ENCODE measurements around the gene RNF227.

Gene RNF227

DNA sequence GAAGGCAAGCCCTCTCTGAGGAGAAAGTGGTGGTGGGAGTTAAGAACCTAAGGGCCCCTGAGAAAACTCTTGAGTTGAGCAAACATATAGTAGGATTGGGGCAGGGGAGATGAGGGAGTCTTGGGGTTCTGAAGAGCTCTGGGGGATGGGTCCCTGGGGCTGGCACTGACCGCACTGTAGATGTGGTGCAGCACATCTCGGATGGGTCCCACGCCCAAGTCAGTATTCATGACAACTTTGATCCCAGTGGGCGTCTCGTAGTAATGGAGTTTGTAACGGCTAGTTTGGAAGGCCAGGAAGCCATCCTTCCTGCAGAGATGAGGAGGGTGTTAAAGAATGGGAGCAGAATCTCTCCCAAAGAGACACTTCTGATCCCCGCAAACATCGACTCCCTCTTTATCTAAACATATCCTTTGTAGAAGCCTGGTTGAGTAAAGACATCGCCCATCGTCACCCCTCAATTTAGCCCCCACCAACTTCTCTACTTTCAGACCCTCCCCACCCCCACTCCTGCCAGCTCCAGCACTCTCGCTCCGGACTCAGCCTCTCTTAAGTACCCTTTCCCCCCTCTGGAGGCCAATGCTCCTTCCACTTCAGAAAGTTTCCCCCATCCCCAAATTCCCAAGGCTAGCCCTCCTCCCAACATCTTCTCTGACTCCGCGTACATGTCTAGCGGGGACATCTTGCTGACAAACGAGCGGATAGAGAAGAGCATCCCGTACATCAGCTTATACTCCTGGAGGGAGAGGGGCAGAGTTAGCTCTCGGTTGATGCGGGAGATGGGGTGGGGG, 14.9 kb upstream of the RNF227 start:
- DNase-seq (ENCODE audit: low read depth) = no peak

DNA sequence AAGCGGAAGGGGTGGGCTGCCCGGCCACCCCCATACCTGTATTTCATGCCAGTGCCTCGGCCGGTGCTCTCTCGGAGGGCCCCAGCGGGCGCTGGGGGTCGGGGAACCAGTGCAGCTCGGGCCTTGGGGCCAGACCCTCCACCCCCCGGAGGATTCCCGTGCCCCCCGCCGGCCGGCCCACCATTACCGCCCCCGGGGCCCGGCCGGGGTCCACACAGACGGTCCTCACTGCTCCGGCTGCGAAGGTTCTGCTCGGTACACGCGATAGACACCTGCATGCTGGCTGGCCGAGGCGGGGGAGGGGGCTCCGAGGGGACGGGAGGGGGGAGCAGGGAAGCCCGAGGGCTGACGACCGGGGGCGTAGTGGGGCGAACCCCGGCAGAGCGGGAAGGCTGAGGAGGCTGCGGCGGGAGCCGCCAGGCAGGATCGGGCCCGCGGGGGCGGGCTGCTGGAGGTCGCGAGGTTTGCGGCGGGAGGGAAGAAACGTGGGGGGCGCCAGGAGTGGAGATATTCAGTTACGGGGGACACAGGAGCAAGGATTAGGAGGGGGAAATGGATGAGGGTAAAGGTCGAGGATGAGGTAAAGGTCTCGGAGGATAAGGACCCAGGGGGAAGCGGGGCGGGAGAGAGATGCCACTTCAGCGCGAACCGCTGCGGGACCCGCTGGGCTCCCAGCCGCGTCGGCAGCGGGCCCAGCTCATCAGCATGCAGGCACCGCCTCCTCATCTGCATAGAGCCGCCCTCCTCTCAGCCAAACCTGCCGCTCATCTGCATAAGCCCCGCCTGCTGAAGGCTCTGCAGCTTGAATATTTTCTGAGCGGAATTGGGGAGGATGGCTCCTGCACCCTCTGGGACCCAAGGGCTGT, 13.3 kb upstream of the RNF227 start, which contains the start of gene KCNAB3:
Gene KCNAB3 (minus strand): TSS at position 699 of the 866 bp plus-strand sequence. CDS start 421 bp downstream, at position 278.
- no peak for DNase-seq (ENCODE audit: low read depth)

DNA sequence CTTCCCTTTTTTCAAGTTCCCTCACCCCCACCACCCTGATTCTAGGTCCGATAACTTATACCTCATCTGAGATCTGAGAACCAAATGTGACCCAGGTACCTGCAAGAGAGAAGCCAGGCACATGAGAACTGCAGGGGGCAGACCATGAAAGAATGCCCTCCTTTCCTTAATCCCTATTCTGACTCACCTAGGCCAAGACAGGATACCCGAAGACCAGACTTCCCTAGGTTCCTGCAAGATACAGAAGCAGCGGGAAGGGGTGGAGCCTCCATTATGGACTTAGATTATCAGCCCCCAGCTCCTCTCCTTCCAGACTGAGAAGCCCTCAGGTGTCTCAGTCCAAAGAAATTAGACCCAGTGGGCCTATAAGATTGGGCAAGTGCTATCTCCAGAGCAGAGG, 11.5 kb upstream of the RNF227 start:
- no peak for DNase-seq (ENCODE audit: low read depth)

DNA sequence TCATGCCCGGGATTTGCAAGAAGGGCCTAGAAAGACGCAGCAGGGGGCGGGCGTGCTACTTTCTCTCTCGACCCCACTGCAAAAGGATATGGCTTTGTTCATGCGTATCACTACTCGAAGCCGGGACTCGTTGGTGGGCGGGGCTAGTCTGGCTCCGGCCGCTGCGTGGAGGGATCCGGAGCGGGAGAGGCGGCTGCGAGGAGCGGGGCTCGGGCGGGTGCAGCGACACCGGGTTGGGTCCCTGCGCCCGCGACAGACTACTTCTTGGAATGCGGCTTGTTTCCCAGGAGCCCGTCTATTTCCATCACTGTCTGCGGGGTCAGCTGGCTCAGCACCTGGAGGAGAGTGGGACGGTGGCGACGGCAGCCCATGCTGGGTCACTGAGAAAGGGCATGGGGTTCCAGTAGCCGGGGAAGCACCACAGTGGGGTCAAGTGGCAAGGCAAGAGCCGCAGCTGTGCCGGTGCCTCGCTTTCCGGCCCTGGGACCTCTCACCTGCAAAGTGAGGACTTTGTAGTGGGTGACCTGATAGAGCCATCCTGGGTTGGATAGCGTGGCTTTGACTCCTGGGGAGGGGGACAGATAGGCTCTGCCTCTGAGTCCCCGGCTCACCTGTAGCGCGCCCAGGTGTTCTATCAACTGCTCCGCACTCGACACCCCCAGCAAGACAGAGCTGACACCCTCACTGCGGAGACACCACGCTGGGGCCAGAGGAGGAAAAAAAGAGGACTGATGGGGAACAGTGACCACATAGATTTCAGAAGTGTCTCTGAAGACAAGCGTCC, 6.9 kb upstream of the RNF227 start:
- DNase-seq (ENCODE audit: low read depth) = peak; percentile 71

DNA sequence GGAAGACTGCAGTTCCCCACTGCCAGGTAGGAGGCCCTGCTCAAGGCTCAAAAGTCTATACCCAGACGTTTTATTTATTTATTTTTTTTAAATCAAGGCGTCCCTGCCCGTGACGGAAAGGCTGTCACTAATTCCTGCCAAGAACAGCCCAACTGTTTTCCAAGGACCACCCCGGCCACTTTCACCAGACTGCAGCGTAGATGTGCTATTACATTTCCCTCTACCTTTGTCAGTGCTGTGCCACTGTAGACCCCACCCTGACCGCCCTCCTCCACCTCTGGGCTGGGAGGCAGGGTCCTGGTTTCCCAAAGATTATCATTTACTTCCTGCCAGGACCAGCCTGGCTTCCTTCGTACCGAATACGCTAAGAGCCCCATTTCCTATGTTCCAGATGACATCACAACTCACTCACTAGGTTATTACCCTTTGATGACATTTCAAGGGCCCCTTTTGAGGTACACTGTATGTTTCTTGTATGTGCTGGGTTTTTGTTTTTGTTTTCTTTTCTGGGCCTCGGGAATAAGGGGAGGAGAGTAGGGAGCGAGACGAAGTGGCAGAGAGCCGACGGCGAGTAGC, 6.3 kb upstream of the RNF227 start:
- DNase-seq (ENCODE audit: low read depth) = no peak

DNA sequence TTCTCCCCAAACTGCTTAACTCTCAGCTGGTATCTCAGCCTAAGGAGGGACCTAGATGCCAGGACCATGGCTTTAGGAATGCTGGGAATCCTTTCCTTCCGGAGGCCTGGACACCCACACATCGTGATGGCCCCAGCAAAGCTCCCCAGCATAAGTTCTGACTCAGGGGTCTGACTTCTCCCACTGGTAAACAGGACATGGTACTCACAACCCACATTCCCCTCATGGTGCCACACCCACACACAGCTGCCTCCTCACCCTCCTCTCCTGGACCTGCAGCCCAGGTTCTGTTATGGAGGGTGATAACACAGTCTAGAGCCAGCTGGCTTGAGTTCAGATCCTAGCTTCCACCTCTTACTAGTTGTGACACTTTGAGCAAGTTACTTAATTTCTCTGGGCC, 719 bp upstream of the RNF227 start:
- no peak for DNase-seq (ENCODE audit: low read depth)

DNA sequence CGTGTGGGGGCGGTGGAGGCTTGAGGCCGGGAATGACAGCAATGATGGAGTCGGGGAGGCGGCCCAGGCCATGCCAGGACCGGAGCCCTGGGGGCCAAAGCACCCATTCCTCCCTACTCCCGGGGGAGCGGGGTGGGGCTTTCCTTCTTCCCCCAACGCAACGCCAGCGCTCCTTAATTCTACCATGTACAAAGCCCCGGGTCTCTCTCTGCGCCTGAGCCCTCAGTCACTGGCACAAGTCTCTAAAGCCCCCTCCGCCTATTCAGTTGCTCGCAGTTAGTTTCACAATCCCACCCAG, 245 bp upstream of the RNF227 start:
- DNase-seq (ENCODE audit: low read depth) = no peak

DNA sequence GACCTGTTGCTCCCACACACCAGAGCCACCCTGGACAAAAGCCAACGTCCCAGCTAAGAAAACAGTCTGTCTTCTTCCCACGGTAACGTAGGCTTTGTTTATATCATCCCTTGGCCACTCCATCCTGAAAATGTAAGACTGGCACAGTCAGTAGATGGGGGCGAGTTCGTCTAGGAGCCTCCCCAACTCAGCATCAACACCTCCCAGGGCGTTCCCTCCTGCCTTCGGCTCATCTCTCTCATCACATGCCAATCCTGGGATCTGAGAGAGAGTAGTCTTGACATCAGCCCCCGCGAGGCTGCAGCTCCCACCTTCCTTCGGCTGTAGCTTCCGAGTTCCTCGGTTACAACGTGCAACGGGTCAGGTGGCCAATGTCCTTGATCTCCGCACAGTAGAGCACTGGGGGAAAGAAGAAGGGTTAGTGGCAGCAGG, 894 bp downstream of the RNF227 start:
- no peak for DNase-seq (ENCODE audit: low read depth)

DNA sequence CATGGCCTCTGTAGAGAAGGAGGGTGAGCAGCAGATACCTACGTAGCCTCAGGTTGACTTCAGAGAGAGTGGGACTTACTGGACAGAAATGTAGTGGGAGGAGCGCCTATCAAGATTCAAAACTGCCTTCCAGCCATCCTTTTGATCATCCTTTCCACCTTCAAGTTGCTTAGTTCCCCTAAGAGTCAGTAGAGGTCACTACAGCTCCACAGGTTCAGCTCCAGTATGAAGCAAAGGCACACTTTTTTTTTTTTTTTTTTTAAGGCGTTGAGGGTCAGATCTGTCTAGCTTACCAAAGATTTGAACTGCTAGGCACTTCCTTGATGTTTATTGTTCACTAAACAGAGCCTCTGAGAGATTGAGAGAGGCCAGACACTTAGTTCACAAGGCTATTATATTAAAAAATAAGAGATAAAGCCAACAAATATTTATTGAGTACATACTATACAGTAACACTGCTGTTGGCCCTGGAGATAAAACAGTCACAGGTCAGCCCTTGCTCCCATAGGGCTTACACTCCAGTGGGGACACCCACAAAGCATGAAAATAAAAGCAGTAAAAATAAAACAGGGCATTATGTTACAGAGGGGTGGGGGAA, 3.1 kb downstream of the RNF227 start:
- no peak for DNase-seq (ENCODE audit: low read depth)

DNA sequence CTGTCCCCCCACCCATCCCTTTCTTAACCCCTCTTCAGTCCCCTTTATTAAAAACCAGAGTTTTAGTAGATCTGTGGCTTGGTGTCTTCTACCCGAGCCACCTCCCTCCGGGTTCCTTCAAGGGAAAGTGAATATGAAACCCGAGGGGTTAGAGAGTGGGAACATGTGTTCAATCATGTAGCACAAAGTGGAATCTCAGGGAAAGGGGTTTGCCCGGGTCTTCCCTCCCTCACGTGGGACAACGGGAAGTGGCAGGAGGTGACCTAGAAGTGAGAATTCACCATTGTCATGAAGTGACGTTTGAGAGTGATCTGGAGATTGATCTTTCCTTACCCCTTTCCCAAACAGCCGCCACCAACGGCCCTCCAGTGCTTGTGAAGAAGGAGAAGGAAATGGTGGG, 5.0 kb downstream of the RNF227 start:
- DNase-seq (ENCODE audit: low read depth) = no peak

DNA sequence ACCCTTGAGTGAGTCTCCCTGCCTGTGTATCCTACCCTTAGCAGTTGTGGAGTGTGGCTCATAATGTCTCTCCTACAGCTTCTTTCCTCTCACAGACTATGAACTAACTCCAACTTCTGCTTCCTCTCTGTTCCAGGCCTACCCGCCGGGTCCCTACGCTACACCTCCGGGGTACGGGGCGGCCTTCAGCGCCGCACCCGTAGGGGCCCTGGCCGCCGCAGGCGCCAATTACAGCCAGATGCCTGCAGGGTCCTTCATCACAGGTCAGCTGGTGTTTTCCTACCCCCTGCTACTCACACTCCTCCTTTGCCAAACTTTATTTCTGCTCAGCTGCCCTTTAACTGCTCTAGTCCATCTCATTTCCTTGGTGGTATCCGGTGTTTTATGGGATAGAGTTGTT, 5.4 kb downstream of the RNF227 start:
- DNase-seq (ENCODE audit: low read depth) = no peak

DNA sequence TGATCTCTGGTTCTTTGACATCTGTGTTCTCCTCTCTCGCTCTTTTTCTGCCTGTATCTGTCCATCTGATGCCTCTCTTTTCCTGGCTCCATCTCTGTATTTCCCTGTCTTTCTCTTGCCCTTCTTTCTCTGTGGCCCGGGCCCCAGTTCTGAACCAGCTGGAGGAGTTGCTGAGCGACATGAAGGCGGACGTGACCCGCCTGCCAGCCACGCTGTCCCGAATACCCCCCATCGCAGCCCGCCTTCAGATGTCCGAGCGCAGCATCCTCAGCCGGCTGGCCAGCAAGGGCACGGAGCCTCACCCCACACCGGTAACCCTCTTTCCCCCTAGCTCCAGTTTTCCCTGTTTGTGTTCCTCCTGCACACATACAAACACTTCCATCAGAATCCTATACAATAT, 5.8 kb downstream of the RNF227 start:
- no peak for DNase-seq (ENCODE audit: low read depth)

DNA sequence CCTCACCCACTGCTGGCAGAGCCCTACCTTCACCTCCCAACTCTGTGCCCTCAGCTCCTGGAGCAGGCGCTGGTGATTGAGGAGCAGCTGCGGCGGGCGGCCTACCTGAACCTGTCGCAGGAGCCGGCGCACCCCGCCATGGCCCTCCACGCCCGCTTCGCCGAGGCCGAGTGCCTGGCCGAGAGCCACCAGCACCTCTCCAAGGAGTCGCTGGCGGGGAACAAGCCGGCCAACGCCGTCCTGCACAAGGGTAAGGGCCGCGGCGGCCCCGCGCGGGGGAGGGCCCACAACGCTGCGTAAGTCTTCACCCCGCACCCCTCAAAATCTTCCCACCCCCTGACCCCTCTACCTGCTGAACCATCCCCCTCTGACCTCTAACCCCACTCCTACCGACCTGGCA, 7.0 kb downstream of the RNF227 start:
- DNase-seq (ENCODE audit: low read depth) = no peak

DNA sequence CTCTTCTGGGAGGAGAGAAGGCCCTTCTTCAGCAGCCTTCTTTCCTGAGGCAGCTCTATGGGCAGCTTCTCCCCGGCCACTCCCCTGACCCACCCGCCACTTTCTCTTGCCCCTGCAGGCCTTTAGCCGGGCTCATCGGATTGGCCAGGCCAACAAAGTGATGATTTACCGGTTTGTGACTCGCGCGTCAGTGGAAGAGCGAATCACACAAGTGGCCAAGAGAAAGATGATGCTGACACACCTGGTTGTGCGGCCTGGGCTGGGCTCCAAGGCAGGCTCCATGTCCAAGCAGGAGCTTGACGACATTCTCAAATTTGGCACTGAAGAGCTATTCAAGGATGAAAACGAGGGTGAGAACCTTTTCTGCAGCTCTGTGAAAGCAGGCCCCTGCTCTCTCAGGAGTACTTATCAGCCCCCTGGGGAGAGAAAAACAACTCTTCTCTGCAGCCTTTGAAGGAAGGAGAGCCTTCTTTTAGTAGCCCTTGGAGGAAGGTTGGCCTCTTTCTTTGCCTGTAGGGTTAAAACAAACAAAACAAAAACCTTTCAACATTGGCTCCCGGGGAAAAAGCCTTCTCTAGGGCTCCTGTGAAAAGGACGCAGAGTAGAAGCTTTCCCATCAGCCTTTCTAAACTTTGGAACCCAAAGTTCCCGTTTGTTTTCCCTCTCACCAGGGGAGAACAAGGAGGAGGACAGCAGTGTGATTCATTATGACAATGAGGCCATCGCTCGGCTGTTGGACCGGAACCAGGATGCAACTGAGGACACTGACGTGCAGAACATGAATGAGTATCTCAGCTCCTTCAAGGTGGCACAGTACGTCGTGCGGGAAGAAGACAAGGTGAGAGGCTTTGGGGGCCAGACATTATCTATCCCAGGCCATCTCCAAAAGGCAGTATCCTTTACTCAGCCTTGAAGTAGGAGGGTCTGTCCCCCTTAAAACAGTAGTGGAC, 12.7 kb downstream of the RNF227 start:
- DNase-seq (ENCODE audit: low read depth) = no peak

DNA sequence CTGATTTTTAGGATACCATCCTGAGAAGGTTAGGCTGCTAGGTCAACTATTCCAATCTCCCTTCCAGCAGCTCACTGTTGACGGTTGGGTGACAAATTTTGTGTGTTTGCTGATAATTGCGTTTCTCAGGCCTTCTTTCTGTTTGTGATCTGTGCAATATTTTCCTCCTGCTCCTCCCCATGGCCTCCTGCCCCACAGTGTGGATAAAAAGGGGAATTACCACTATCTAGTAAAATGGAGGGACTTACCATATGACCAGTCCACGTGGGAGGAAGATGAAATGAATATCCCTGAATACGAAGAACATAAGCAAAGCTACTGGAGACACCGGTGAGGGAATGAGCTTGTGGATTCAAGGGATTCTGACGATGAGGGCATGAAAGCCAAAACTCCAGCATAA, 18.3 kb downstream of the RNF227 start:
- no peak for DNase-seq (ENCODE audit: low read depth)

DNA sequence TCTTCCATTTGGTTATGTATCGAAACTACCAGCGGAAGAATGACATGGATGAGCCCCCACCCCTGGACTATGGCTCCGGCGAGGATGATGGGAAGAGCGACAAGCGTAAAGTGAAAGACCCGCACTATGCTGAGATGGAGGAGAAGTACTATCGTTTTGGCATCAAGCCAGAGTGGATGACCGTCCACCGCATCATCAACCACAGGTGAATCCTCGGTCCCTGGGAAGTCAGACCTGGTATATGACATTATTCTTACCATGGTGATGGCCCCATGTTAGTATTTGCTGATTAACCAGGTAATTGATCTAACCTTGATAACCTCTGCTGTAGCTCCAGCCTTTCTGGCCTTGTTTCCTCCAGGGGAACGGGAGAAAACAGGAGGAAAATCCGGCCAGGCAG, 19.0 kb downstream of the RNF227 start:
- DNase-seq (ENCODE audit: low read depth) = no peak

DNA sequence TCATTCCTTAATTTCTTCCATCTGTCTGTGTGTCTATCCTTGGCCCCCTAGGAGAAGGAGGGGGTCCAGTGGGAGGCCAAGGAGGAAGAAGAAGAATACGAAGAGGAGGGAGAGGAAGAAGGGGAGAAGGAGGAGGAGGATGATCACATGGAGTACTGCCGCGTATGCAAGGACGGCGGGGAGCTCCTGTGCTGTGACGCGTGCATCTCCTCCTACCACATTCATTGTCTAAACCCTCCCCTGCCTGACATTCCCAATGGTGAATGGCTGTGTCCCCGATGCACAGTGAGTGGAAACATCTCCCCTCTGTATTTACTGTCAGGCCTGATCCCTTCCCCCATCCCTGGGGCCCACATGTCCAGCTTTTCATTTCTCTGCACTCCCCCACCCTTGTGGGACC, 21.2 kb downstream of the RNF227 start:
- DNase-seq (ENCODE audit: low read depth) = no peak

DNA sequence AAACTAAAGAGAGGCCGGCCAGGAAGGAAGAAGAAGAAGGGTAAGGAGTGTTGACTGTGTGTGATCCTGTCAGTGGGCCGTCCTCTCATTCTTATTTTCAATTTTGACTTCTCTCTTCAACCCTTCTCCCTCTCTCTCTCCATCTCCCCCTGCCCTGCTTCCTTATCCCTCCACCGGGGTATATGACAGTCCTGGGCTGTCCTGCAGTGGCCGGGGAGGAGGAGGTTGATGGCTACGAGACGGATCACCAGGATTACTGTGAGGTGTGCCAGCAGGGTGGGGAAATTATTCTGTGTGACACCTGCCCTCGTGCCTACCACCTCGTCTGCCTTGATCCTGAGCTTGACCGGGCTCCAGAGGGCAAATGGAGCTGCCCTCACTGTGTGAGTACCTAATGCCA, 21.9 kb downstream of the RNF227 start:
- DNase-seq (ENCODE audit: low read depth) = no peak

DNA sequence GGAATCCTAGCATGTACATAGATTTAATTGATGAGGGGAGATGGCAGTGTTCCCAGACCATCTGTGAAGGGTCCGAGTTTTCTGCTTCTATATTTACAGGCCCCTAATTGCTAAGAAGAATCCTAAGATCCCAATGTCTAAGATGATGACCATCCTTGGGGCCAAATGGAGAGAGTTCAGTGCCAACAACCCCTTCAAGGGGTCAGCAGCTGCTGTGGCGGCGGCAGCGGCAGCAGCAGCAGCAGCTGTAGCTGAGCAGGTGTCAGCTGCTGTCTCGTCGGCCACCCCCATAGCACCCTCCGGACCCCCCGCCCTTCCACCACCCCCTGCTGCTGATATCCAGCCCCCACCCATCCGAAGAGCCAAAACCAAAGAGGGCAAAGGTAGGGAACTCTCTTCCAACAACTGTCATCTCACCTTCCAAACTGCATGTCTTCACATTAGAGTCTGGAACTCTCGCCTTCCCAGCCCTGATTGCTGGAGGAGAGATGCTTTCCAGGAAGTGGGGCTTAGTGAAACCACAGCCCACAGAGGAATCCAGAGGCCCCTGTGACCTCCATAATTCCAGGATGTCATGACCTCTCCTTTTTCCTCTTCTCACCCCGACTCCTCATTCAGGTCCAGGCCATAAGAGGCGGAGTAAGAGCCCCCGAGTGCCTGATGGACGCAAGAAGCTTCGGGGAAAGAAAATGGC, 22.8 kb downstream of the RNF227 start:
- no peak for DNase-seq (ENCODE audit: low read depth)

Data from stimulated activated CD8-positive, alpha-beta memory T cell treated with anti-CD3 and anti-CD28 coated beads, Interleukin-4, amount 100 ng/mL, for 24 hours (primary cell).